PC-3 (cell line): ENCODE data around the gene RGS10. TPM values are rescaled to one million over a fixed set of nuclear protein-coding genes. Genes with fewer than 3 reads are reported as not detected.
A peak's percentile ranks its signal among the peaks of the same experiment; 100 is the strongest.

Experiments used
- ATAC-seq: fragments of 200-7000 bp; cut with Tn5 transposase; 2 replicates; pipeline ENCODE4 v1.9.1; 2020; ENCODE audit warnings: mild to moderate bottlenecking, moderate library complexity
- BruUV-seq: library from RNA; stranded (reverse); fragments of 400-500 nt; replicated peaks from 2 replicates; lab custom pipeline; 2021; lab: Mats Ljungman, UMichigan
- CTCF ChIA-PET: fragments of 300-600 bp; sonication (Branson Sonifier 250); formaldehyde crosslinking; loops from one replicate; lab custom pipeline; 2022; ENCODE audit warnings: antibody characterized with exemption; lab: Charles Lee
- POLR2A ChIA-PET: fragments of 300-600 bp; sonication (Branson Sonifier 250); formaldehyde crosslinking; loops from one replicate; lab custom pipeline; 2022; ENCODE audit warnings: antibody characterized with exemption; ENCODE audit not compliant: unreplicated experiment; lab: Charles Lee
- DNase-seq: peaks from one replicate; pipeline ENCODE4 v3.0.0-alpha.2; 2015
- H2AFZ ChIP-seq: fragments of 300-600 bp; sonication (generic); 2 replicates; pipeline ENCODE4 v1.6.0; 2016; ENCODE audit warnings: antibody characterized with exemption, low read length
- H3F3A ChIP-seq: fragments of 300-600 bp; sonication (generic); one replicate; pipeline ENCODE4 v1.6.0; 2017; ENCODE audit warnings: antibody characterized with exemption, low read length, control low read depth, mild to moderate bottlenecking; ENCODE audit not compliant: unreplicated experiment
- H3K27ac ChIP-seq: fragments of 300-600 bp; sonication (generic); 2 replicates; pipeline ENCODE4 v1.5.1; 2016; ENCODE audit warnings: mild to moderate bottlenecking, low read length
- H3K27me3 ChIP-seq: fragments of 300-600 bp; sonication (generic); 2 replicates; pipeline ENCODE4 v1.6.1; 2016; ENCODE audit warnings: low read length, mixed read lengths
- H3K36me3 ChIP-seq: fragments of 300-600 bp; sonication (generic); 2 replicates; pipeline ENCODE4 v1.6.1; 2016; ENCODE audit warnings: low read depth, mixed run types, low read length, mixed read lengths
- H3K4me1 ChIP-seq: fragments of 300-600 bp; sonication (generic); 2 replicates; pipeline ENCODE4 v1.5.1; 2016; ENCODE audit warnings: low read length; ENCODE audit not compliant: insufficient read depth
- H3K4me2 ChIP-seq: fragments of 300-600 bp; sonication (generic); 2 replicates; pipeline ENCODE4 v1.6.0; 2016; ENCODE audit warnings: low read length
- H3K4me3 ChIP-seq: fragments of 300-600 bp; sonication (generic); 2 replicates; pipeline ENCODE4 v1.5.1; 2016; ENCODE audit warnings: mild to moderate bottlenecking, low read length, mixed read lengths
- H3K79me2 ChIP-seq: fragments of 300-600 bp; sonication (generic); 2 replicates; pipeline ENCODE4 v1.6.1; 2017; ENCODE audit warnings: low read length, mixed read lengths
- H3K9ac ChIP-seq: fragments of 300-600 bp; sonication (generic); 2 replicates; pipeline ENCODE4 v1.6.0; 2016; ENCODE audit warnings: mild to moderate bottlenecking, low read length
- H3K9me2 ChIP-seq: fragments of 300-600 bp; sonication (generic); replicated peaks from 2 replicates; pipeline ENCODE4 v1.6.1; 2016; ENCODE audit warnings: mixed run types, low read length, mixed read lengths
- H3K9me3 ChIP-seq: fragments of 300-600 bp; sonication (generic); 2 replicates; pipeline ENCODE4 v1.6.1; 2016; ENCODE audit warnings: low read length, mixed read lengths
- H4K20me1 ChIP-seq: fragments of 300-600 bp; sonication (generic); 2 replicates; pipeline ENCODE4 v1.6.1; 2016; ENCODE audit warnings: low read length, mixed read lengths
- CTCF ChIP-seq: fragments of 300-600 bp; sonication (generic); conservative IDR thresholded peaks from 2 replicates; pipeline ENCODE4 v1.5.1; 2017; ENCODE audit warnings: antibody characterized with exemption, low read depth, mild to moderate bottlenecking, low read length
- EZH2 ChIP-seq: fragments of 300-600 bp; sonication (generic); IDR thresholded peaks from one replicate; pipeline ENCODE4 v1.6.1; 2017; ENCODE audit warnings: antibody characterized with exemption, mild to moderate bottlenecking, low read length; ENCODE audit not compliant: unreplicated experiment
- EZH2phosphoT487 ChIP-seq: fragments of 300-600 bp; sonication (generic); IDR thresholded peaks from 2 replicates; pipeline ENCODE4 v1.6.1; 2018; ENCODE audit warnings: mild to moderate bottlenecking, antibody characterized with exemption, low read length, borderline replicate concordance
- intact Hi-C: fragments of 100-400 bp; cut with micrococcal nuclease; formaldehyde crosslinking; loops from 2 replicates; pipeline ENCODE4 v1.9.0; 2023
- total RNA-seq: library from RNA; depleted of rRNA; stranded (reverse); fragments of >200 nt; gene quantifications from 2 replicates; pipeline ENCODE4 v1.2.3, GENCODE V29; 2014

The RGS10 gene
- total RNA-seq, 1 experiment from 2014 or later = 27.6 TPM

GRCh38 chr10:119462773-119463172, 79.7 kb downstream of the RGS10 start:
- Histone ChIP-seq H3K79me2 (no peaks in the 10 kb centered on the region), H3K4me3 (no peak overlapping the region), H3F3A (no peaks in the 10 kb centered on the region), H3K27ac (no peak overlapping the region), H3K4me1 (peaks cover 38% of the 10 kb centered on the region), H3K36me3 (no peaks in the 10 kb centered on the region), H3K9me3 (no peaks in the 10 kb centered on the region), H3K9ac (no peak overlapping the region), H3K9me2 (no peaks in the 10 kb centered on the region), H2AFZ (no peak overlapping the region), H3K27me3 (no peaks in the 10 kb centered on the region), H3K4me2 (no peak overlapping the region), H4K20me1 (no peaks in the 10 kb centered on the region)
- BruUV-seq = no TSS peak
- DNase-seq (no peak), ATAC-seq (no peak)
- CTCF ChIA-PET = no interaction called here
- TF ChIP-seq EZH2 (no peak), EZH2phosphoT487 (no peak), CTCF (no peak)
- POLR2A ChIA-PET = no interaction called here
- intact Hi-C loops = no loop called here

DNA sequence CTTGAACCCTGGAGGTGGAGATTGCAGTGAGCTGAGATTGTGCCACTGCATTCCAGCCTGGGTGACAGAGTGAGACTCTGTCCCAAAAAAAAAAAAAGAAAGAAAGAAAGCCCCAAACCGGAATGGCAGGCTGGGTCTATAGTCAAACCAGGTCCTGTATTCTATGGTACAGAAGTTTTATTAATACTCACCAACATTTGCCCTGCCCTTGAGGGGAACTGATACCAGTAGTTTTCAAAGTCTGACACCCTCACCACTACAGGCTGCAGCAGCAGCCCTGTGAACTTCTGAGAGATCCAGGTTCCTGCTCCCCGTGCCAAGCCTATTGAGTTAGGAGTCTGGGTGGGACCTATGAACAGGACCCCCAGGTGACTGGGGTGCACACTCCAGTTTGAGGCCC, 80.6 kb downstream of the RGS10 start:
- no TSS peak for BruUV-seq
- Histone ChIP-seq H3K9me2 (no peaks in the 10 kb centered on the region), H3K36me3 (no peaks in the 10 kb centered on the region), H3K4me3 (no peak overlapping the region), H3F3A (no peaks in the 10 kb centered on the region), H3K4me1 (peaks cover 36% of the 10 kb centered on the region), H3K4me2 (peak overlapping the region; percentile 74), H3K9ac (no peak overlapping the region), H3K27me3 (no peaks in the 10 kb centered on the region), H3K79me2 (no peaks in the 10 kb centered on the region), H2AFZ (no peak overlapping the region), H3K27ac (peak overlapping the region; percentile 72), H4K20me1 (no peaks in the 10 kb centered on the region), H3K9me3 (no peaks in the 10 kb centered on the region)
- intact Hi-C loops = no loop called here
- TF ChIP-seq EZH2 (no peak), CTCF (no peak), EZH2phosphoT487 (no peak)
- ATAC-seq = no peak
- POLR2A ChIA-PET = no interaction called here
- DNase-seq = peak; percentile 13
- CTCF ChIA-PET = interaction anchor here (0.6 kb wide), 1 partner anchor 263 kb away, joined by 5 read pairs; no protein-coding TSS in a partner anchor

- Histone ChIP-seq H3K9me3 (no peaks in the 10 kb centered on the region), H3K4me1 (peaks cover 31% of the 10 kb centered on the region), H4K20me1 (no peaks in the 10 kb centered on the region), H3K79me2 (no peaks in the 10 kb centered on the region), H3K4me2 (peak overlapping the region; percentile 74), H3K9me2 (no peaks in the 10 kb centered on the region), H3F3A (no peaks in the 10 kb centered on the region), H3K27me3 (no peaks in the 10 kb centered on the region), H3K9ac (no peak overlapping the region; the same call in 1 of the 2 replicates), H3K27ac (peak overlapping the region; percentile 72), H3K36me3 (no peaks in the 10 kb centered on the region), H3K4me3 (0 out of 2 replicates have a peak overlapping the region, but pooled peaks have one; percentile 24), H2AFZ (no peak overlapping the region)
- BruUV-seq = no TSS peak
- ATAC-seq = peak; percentile 96
- peak; percentile 94 for DNase-seq
- ChIA-PET CTCF (interaction anchor here (0.6 kb wide), 1 partner anchor 262 kb away, joined by 5 read pairs; no protein-coding TSS in a partner anchor), POLR2A (no interaction called here)
- intact Hi-C loops = no loop called here
- TF ChIP-seq EZH2phosphoT487 (no peak), EZH2 (no peak), CTCF (0 out of 2 replicates have a peak, but pooled peaks have one; percentile 23)
Observed at GRCh38 chr10:119461380-119461779, 81.1 kb downstream of the RGS10 start.
